AG09309 (cell line): ENCODE measurements around the gene HOOK1.
A peak's percentile ranks its signal among the peaks of the same experiment; 100 is the strongest.

Experiments
- DNase-seq: peaks from one replicate; pipeline ENCODE4 v3.0.0-alpha.2; 2010; ENCODE audit warnings: low read depth
- H3K4me3 ChIP-seq: 2 replicates; pipeline ENCODE4 v1.5.1; 2011; ENCODE audit warnings: mild to moderate bottlenecking, low read depth, low read length, moderate library complexity; ENCODE audit not compliant: control insufficient read depth
- CTCF ChIP-seq: IDR thresholded peaks from 2 replicates; pipeline ENCODE4 v1.5.1; 2011; ENCODE audit warnings: mild to moderate bottlenecking, low read depth, low read length, inconsistent platforms; ENCODE audit not compliant: insufficient read depth, control insufficient read depth; ENCODE audit errors: missing control alignments

Gene HOOK1

GRCh38 chr1:59769736-59770095 lies 45.0 kb upstream of the HOOK1 start:
- no peak for TF ChIP-seq CTCF
- no peak for DNase-seq
- no peak overlapping the region for H3K4me3 ChIP-seq

DNA sequence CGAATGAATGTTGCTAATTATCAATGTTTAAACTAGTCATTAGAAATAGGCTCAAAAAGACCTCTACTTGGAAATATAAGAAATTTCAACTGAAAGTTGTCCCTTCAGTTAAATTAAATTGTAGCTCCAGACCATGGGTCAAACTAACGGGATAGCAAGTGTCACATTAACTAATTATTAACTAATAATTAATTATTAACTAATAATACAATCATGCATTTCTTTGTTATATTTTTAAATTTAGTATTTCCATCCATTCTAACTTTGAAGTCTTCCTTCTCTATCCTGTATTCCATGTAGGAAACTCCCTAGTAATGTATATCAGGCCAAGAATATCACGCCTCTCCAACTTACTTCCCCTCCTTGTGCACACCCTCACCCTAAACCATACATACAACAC lies 43.4 kb upstream of the HOOK1 start:
- no peak for TF ChIP-seq CTCF
- no peak overlapping the region for H3K4me3 ChIP-seq
- no peak for DNase-seq

GRCh38 chr1:59775480-59775879 lies 39.3 kb upstream of the HOOK1 start:
- TF ChIP-seq CTCF = no peak
- no peak overlapping the region for H3K4me3 ChIP-seq
- DNase-seq = no peak

GRCh38 chr1:59776960-59777852 lies 37.5 kb upstream of the HOOK1 start:
- no peak for DNase-seq
- H3K4me3 ChIP-seq = no peak overlapping the region
- TF ChIP-seq CTCF = peak; percentile 32

- H3K4me3 ChIP-seq = no peak overlapping the region
- DNase-seq = no peak
- no peak for TF ChIP-seq CTCF
Observed at GRCh38 chr1:59779949-59780348, 34.8 kb upstream of the HOOK1 start.

- no peak for TF ChIP-seq CTCF
- DNase-seq = no peak
- no peak overlapping the region for H3K4me3 ChIP-seq
Observed at GRCh38 chr1:59788825-59789224, 25.9 kb upstream of the HOOK1 start.
